H9 (cell line): ENCODE data around the gene PRKCA. TPM values are rescaled to one million over a fixed set of nuclear protein-coding genes. Genes with fewer than 3 reads are reported as not detected.
A peak's percentile ranks its signal among the peaks of the same experiment; 100 is the strongest.

Source experiments
- DNase-seq: peaks from one replicate; pipeline ENCODE4 v3.0.0-alpha.2; 2017
- H2AFZ ChIP-seq: one replicate; pipeline ENCODE4 v1.6.1; 2013; ENCODE audit warnings: mild to moderate bottlenecking, low read length, control low read depth, moderate library complexity
- H2AK5ac ChIP-seq: 2 replicates; pipeline ENCODE4 v1.6.1; 2013; ENCODE audit warnings: low read length, control low read depth, mixed read lengths; ENCODE audit not compliant: insufficient read length
- H2BK120ac ChIP-seq: one replicate; pipeline ENCODE4 v1.6.1; 2013; ENCODE audit warnings: low read depth, mild to moderate bottlenecking, low read length, control low read depth, inconsistent platforms; ENCODE audit not compliant: poor library complexity, severe bottlenecking
- H2BK12ac ChIP-seq: 2 replicates; pipeline ENCODE4 v1.6.1; 2013; ENCODE audit warnings: low read length, control low read depth, mixed read lengths, low read depth; ENCODE audit not compliant: insufficient read length
- H2BK15ac ChIP-seq: 2 replicates; pipeline ENCODE4 v1.6.1; 2013; ENCODE audit warnings: low read depth, low read length, control low read depth
- H2BK20ac ChIP-seq: one replicate; pipeline ENCODE4 v1.6.1; 2013; ENCODE audit warnings: low read depth, mild to moderate bottlenecking, low read length, control low read depth, inconsistent platforms; ENCODE audit not compliant: poor library complexity, severe bottlenecking
- H2BK5ac ChIP-seq: 2 replicates; pipeline ENCODE4 v1.6.1; 2013; ENCODE audit warnings: low read length, control low read depth, mixed read lengths; ENCODE audit not compliant: insufficient read length
- H3K14ac ChIP-seq: 2 replicates; pipeline ENCODE4 v1.6.1; 2013; ENCODE audit warnings: low read length, control low read depth; ENCODE audit not compliant: insufficient read depth
- H3K18ac ChIP-seq: 2 replicates; pipeline ENCODE4 v1.6.1; 2013; ENCODE audit warnings: low read depth, mild to moderate bottlenecking, mixed read lengths, low read length, control low read depth; ENCODE audit not compliant: insufficient read length
- H3K23ac ChIP-seq: 2 replicates; pipeline ENCODE4 v1.6.1; 2013; ENCODE audit warnings: low read length, control low read depth, mixed read lengths, low read depth; ENCODE audit not compliant: insufficient read length
- H3K23me2 ChIP-seq: 2 replicates; pipeline ENCODE4 v1.6.1; 2013; ENCODE audit warnings: low read depth, mild to moderate bottlenecking, mixed read lengths, low read length, control low read depth; ENCODE audit not compliant: insufficient read length, poor library complexity, severe bottlenecking
- H3K27ac ChIP-seq: 2 replicates; pipeline ENCODE4 v1.5.1; 2013; ENCODE audit warnings: low read length, control low read depth, mixed read lengths, low read depth; ENCODE audit not compliant: insufficient read length
- H3K27me3 ChIP-seq: 2 replicates; pipeline ENCODE4 v1.6.1; 2013; ENCODE audit warnings: low read length, control low read depth, inconsistent platforms; ENCODE audit not compliant: insufficient read depth
- H3K4ac ChIP-seq: 2 replicates; pipeline ENCODE4 v1.6.1; 2013; ENCODE audit warnings: low read depth, mild to moderate bottlenecking, control low read depth, inconsistent platforms, low read length, moderate library complexity
- H3K4me1 ChIP-seq: 2 replicates; pipeline ENCODE4 v1.6.1; 2013; ENCODE audit warnings: low read length, control low read depth, inconsistent platforms; ENCODE audit not compliant: insufficient read depth
- H3K4me2 ChIP-seq: 2 replicates; pipeline ENCODE4 v1.6.1; 2013; ENCODE audit warnings: low read length, control low read depth, mixed read lengths; ENCODE audit not compliant: insufficient read length, insufficient read depth
- H3K56ac ChIP-seq: 2 replicates; pipeline ENCODE4 v1.6.1; 2013; ENCODE audit warnings: low read depth, mild to moderate bottlenecking, mixed read lengths, low read length, control low read depth; ENCODE audit not compliant: insufficient read length
- H3K79me1 ChIP-seq: 2 replicates; pipeline ENCODE4 v1.6.1; 2013; ENCODE audit warnings: low read depth, mild to moderate bottlenecking, moderate library complexity, low read length, control low read depth, inconsistent platforms; ENCODE audit not compliant: insufficient read depth, poor library complexity, severe bottlenecking
- H3K79me2 ChIP-seq: 2 replicates; pipeline ENCODE4 v1.6.1; 2013; ENCODE audit warnings: low read length, control low read depth, inconsistent platforms; ENCODE audit not compliant: insufficient read depth
- H3K9ac ChIP-seq: 2 replicates; pipeline ENCODE4 v1.6.1; 2013; ENCODE audit warnings: low read length, control low read depth, mixed read lengths; ENCODE audit not compliant: insufficient read length; ENCODE audit errors: extremely low read depth
- H3K9me3 ChIP-seq: one replicate; pipeline ENCODE4 v1.6.1; 2013; ENCODE audit warnings: low read depth, low read length, inconsistent platforms; ENCODE audit not compliant: control insufficient read depth
- H3T11ph ChIP-seq: one replicate; pipeline ENCODE4 v1.6.1; 2013; ENCODE audit warnings: mild to moderate bottlenecking, low read length, control low read depth, inconsistent platforms
- H4K20me1 ChIP-seq: one replicate; pipeline ENCODE4 v1.6.1; 2013; ENCODE audit not compliant: control insufficient read depth, insufficient read length, insufficient read depth
- H4K5ac ChIP-seq: 2 replicates; pipeline ENCODE4 v1.6.1; 2013; ENCODE audit warnings: low read depth, mild to moderate bottlenecking, mixed read lengths, low read length, control low read depth; ENCODE audit not compliant: insufficient read length
- H4K8ac ChIP-seq: replicated peaks from 2 replicates; pipeline ENCODE4 v1.6.1; 2013; ENCODE audit warnings: low read length, control low read depth, mixed read lengths, low read depth; ENCODE audit not compliant: insufficient read length
- H4K91ac ChIP-seq: 2 replicates; pipeline ENCODE4 v1.6.1; 2013; ENCODE audit warnings: low read depth, mild to moderate bottlenecking, moderate library complexity, mixed read lengths, low read length, control low read depth; ENCODE audit not compliant: insufficient read length
- H3K27ac Mint-ChIP-seq, 3 experiments: 2 replicates in 2 of 3; 3 replicates in 1 of 3; pipeline ENCODE4 v1.8.0; 2020 to 2021; ENCODE audit warnings: mixed read lengths in 3 of 3, mild to moderate bottlenecking in 1 of 3, moderate library complexity in 1 of 3
- H3K27me3 Mint-ChIP-seq: 2 replicates; pipeline ENCODE4 v1.8.0; 2021; ENCODE audit warnings: low read depth, mild to moderate bottlenecking, moderate library complexity, mixed read lengths
- H3K36me3 Mint-ChIP-seq, 3 experiments: 2 replicates in 2 of 3; 3 replicates in 1 of 3; pipeline ENCODE4 v1.8.0; 2020 to 2021; ENCODE audit warnings: low read depth in 3 of 3, mixed read lengths in 3 of 3; ENCODE audit not compliant: insufficient read depth in 1 of 3
- H3K4me1 Mint-ChIP-seq, 2 experiments: 2 replicates each; pipeline ENCODE4 v1.8.0; 2020; ENCODE audit warnings: mixed read lengths in 2 of 2
- H3K4me3 Mint-ChIP-seq, 2 experiments: 2 replicates in 1 of 2; 3 replicates in 1 of 2; pipeline ENCODE4 v1.8.0; 2020 to 2021; ENCODE audit warnings: mild to moderate bottlenecking in 2 of 2, mixed read lengths in 2 of 2, moderate library complexity in 1 of 2
- H3K9me3 Mint-ChIP-seq, 2 experiments: 2 replicates in 1 of 2; 3 replicates in 1 of 2; pipeline ENCODE4 v1.8.0; 2020; ENCODE audit warnings: mild to moderate bottlenecking in 2 of 2, mixed read lengths in 2 of 2, moderate library complexity in 1 of 2
- WGBS: extraction: QIAGEN DNeasy Blood & Tissue Kit; methylation state at CpG from one replicate; pipeline ENCODE4 v1.1.7; 2013; ENCODE audit warnings: missing lambda C conversion rate, low lambda C conversion rate, mixed read lengths; ENCODE audit not compliant: insufficient read length; ENCODE audit errors: extremely low coverage; 5-methylcytosine and 5-hydroxymethylcytosine counted together
- total RNA-seq: library from RNA; stranded (reverse); gene quantifications from 2 replicates; pipeline ENCODE4 v1.2.1, GENCODE V29; 2021
- TF ChIP-seq, protein P1 (sequence below): fragments of 200-600 bp; sonication (generic); conservative IDR thresholded peaks from 3 replicates; pipeline ENCODE4 v1.8.0; 2021; ENCODE audit warnings: antibody characterized with exemption, mild to moderate bottlenecking

The PRKCA gene
- total RNA-seq, 1 experiment from 2014 or later: 10.5 TPM

DNA sequence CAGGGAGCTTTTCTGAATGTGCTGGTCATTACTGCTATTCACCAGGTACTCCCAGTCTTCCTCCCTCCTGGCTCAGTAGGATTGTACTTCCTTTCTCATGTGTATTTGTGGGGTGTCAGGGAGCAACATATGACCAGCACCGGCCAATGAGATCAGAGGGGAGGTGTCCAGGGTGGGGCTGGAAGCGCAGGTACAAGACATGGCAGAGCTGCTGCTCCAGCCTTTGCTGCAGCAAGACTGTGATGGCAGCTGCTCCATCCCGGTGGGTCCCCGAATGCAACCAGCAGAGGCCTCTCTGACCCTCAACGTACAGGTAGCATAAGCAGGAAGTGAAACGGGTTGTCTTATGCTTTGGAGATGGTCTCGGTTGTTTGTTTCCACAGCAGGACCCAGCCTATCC, 478.7 kb downstream of the PRKCA start:
- Histone ChIP-seq H3K27ac (no peak overlapping the region), H3K4me1 (peaks cover 8% of the 10 kb centered on the region; the same call in 1 of the 2 replicates), H4K5ac (no peak overlapping the region), H2BK5ac (no peak overlapping the region), H2BK120ac (no peak overlapping the region), H3K4ac (no peak overlapping the region), H4K20me1 (no peaks in the 10 kb centered on the region), H3K14ac (no peak overlapping the region), H3K23ac (no peak overlapping the region), H2BK15ac (no peak overlapping the region), H3K18ac (no peak overlapping the region), H3K9ac (no peak overlapping the region), H3K27me3 (no peaks in the 10 kb centered on the region), H3K23me2 (no peaks in the 10 kb centered on the region), H3K9me3 (no peaks in the 10 kb centered on the region), H4K91ac (no peak overlapping the region), H4K8ac (no peak overlapping the region), H2AFZ (no peak overlapping the region), H3K56ac (no peak overlapping the region), H2BK12ac (no peak overlapping the region), H2BK20ac (no peak overlapping the region), H3K4me2 (no peak overlapping the region), H3K79me2 (no peaks in the 10 kb centered on the region), H3K79me1 (no peaks in the 10 kb centered on the region), H2AK5ac (no peak overlapping the region), H3T11ph (no peak overlapping the region)
- no CpG with 5 or more reads among the region's 7 CpGs for WGBS
- H3K4me1 Mint-ChIP-seq: peaks cover 67 to 77% of the 10 kb centered on the region in 2 experiments
- H3K27me3 Mint-ChIP-seq: no peaks in the 10 kb centered on the region
- DNase-seq: peak; percentile 24
- TF ChIP-seq, protein P1, sequence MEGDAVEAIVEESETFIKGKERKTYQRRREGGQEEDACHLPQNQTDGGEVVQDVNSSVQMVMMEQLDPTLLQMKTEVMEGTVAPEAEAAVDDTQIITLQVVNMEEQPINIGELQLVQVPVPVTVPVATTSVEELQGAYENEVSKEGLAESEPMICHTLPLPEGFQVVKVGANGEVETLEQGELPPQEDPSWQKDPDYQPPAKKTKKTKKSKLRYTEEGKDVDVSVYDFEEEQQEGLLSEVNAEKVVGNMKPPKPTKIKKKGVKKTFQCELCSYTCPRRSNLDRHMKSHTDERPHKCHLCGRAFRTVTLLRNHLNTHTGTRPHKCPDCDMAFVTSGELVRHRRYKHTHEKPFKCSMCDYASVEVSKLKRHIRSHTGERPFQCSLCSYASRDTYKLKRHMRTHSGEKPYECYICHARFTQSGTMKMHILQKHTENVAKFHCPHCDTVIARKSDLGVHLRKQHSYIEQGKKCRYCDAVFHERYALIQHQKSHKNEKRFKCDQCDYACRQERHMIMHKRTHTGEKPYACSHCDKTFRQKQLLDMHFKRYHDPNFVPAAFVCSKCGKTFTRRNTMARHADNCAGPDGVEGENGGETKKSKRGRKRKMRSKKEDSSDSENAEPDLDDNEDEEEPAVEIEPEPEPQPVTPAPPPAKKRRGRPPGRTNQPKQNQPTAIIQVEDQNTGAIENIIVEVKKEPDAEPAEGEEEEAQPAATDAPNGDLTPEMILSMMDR: no peak
- H3K36me3 Mint-ChIP-seq: no peaks in the 10 kb centered on the region; a peak in 1 of 7 replicates
- no peak overlapping the region for H3K4me3 Mint-ChIP-seq
- no peaks in the 10 kb centered on the region for H3K9me3 Mint-ChIP-seq
- H3K27ac Mint-ChIP-seq: peak overlapping the region in 1 of 3 experiments; percentile 57; a peak in 1 of 7 replicates
